Epithelial cell of esophagus (primary cell): ENCODE measurements around the gene PCDHB6.
"Not testable (repeated sequence)": the region's sequence is repeated elsewhere in the genome, so short reads cannot be mapped to it uniquely, and the experiment has no call there.

ENCODE experiments used
- DNase-seq: peaks from one replicate; pipeline ENCODE4 v3.0.0; 2010; ENCODE audit warnings: low read depth
- H3K4me3 ChIP-seq: 2 replicates; pipeline ENCODE4 v1.5.1; 2011; ENCODE audit warnings: mild to moderate bottlenecking, low read length, control low read depth
- TF ChIP-seq, protein P1 (sequence below): IDR thresholded peaks from 2 replicates; pipeline ENCODE4 v1.5.1; 2011; ENCODE audit warnings: low read depth, mild to moderate bottlenecking, low read length, control low read depth, inconsistent platforms; ENCODE audit not compliant: insufficient read depth; ENCODE audit errors: missing control alignments

Gene PCDHB6

DNA sequence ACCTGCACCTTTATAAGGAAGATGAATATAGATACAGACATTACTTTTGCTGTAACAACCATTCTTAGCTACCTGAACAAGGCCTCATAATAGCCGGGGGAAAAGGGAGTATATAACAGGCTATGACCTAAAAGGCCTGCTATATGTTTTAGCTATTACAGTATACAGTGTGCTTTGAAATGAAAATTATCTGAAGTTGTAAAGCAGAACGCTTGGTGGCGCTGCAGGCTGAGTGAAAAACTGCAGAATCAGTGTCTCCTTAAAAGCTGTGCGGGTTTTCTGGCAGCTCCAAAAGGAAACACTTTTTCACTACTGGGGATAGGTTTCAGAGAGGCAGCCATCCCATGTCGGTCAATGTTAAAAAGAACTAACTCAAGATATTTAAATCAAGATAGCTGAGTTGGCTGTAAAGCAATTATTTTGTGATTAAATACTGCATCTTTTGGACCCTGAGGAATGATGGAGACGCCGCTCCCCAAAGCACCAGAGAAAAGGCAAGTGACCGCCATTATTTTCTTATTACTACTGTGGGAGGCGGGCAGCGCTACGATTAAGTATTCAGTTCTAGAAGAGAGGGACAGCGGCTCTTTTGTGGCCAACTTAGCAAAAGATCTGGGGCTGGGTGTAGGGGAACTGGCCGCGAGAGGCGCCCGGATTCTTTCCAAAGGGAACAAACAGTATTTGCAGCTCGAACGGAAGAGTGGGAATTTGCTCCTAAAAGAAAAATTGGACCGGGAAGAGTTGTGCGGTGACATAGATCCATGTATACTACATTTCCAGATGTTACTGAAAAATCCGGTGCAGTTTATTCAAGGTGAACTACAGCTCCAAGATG lies 5.9 kb downstream of the PCDHB6 start:
- no peak for DNase-seq
- TF ChIP-seq, protein P1, sequence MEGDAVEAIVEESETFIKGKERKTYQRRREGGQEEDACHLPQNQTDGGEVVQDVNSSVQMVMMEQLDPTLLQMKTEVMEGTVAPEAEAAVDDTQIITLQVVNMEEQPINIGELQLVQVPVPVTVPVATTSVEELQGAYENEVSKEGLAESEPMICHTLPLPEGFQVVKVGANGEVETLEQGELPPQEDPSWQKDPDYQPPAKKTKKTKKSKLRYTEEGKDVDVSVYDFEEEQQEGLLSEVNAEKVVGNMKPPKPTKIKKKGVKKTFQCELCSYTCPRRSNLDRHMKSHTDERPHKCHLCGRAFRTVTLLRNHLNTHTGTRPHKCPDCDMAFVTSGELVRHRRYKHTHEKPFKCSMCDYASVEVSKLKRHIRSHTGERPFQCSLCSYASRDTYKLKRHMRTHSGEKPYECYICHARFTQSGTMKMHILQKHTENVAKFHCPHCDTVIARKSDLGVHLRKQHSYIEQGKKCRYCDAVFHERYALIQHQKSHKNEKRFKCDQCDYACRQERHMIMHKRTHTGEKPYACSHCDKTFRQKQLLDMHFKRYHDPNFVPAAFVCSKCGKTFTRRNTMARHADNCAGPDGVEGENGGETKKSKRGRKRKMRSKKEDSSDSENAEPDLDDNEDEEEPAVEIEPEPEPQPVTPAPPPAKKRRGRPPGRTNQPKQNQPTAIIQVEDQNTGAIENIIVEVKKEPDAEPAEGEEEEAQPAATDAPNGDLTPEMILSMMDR: no peak

DNA sequence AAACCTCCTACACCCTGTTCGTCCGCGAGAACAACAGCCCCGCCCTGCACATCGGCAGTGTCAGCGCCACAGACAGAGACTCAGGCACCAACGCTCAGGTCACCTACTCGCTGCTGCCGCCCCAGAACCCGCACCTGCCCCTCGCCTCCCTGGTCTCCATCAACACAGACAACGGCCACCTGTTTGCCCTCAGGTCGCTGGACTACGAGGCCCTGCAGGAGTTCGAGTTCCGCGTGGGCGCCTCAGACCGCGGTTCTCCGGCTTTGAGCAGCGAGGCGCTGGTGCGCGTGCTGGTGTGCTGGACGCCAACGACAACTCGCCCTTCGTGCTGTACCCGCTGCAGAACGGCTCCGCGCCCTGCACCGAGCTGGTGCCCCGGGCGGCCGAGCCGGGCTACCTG lies 7.5 kb downstream of the PCDHB6 start:
- H3K4me3 ChIP-seq, DNase-seq: not testable (repeated sequence)

More for the DNA sequence above, 5.9 kb downstream of the PCDHB6 start:
- no peak overlapping the region for H3K4me3 ChIP-seq

GRCh38 chr5:141157901-141158300 lies 8.0 kb downstream of the PCDHB6 start:
- not testable (repeated sequence) for DNase-seq

GRCh38 chr5:141172381-141173204 lies 22.7 kb downstream of the PCDHB6 start, which contains the start of gene PCDHB7:
Gene PCDHB7, plus strand, starts transcription at chr5:141172644. Its CDS starts 192 bp downstream, at chr5:141172836.
- H3K4me3 ChIP-seq: no peak within 1 kb of the TSS
- DNase-seq: peak; percentile 11
- TF ChIP-seq, protein P1: peak; percentile 33

More at GRCh38 chr5:141157901-141158300, 8.0 kb downstream of the PCDHB6 start:
- not testable (repeated sequence) for H3K4me3 ChIP-seq

GRCh38 chr5:141174291-141175104 lies 24.6 kb downstream of the PCDHB6 start:
- DNase-seq, H3K4me3 ChIP-seq: not testable (repeated sequence)

- no peak for DNase-seq
- TF ChIP-seq, protein P1: no peak
Measured at GRCh38 chr5:141175933-141176332, 26.1 kb downstream of the PCDHB6 start.

DNA sequence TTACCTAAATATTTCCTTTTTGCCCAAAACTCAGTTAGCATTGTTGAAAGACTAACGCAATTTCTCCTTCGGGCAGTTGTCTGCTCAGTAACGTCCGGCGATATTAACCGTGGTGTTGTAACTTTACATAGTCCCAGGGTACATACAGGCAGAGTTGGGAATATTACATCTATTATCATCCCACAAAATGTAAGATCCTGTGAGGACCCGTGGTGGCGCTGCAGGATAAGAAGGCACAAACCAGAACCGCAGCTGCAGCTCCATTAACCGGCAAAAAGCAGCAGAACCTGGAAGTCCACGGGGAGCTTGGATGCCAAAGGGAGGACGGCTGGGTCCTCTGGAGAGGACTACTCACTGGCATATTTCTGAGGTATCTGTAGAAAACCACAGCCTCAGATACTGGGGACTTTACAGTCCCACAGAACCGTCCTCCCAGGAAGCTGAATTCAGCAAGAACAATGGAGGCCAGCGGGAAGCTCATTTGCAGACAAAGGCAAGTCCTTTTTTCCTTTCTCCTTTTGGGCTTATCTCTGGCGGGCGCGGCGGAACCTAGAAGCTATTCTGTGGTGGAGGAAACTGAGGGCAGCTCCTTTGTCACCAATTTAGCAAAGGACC lies 27.8 kb downstream of the PCDHB6 start, which contains the start of gene PCDHB8:
Gene PCDHB8 (plus strand): TSS at position 214 of the 615 bp plus-strand sequence. CDS start 245 bp downstream, at position 459.
- DNase-seq, H3K4me3 ChIP-seq: not testable (repeated sequence)

More at GRCh38 chr5:141175933-141176332, 26.1 kb downstream of the PCDHB6 start:
- no peak overlapping the region for H3K4me3 ChIP-seq

GRCh38 chr5:141179371-141179770 lies 29.5 kb downstream of the PCDHB6 start:
- H3K4me3 ChIP-seq, DNase-seq: not testable (repeated sequence)

GRCh38 chr5:141179876-141180275 lies 30.0 kb downstream of the PCDHB6 start:
- H3K4me3 ChIP-seq: not testable (repeated sequence)

More at GRCh38 chr5:141179876-141180275, 30.0 kb downstream of the PCDHB6 start:
- not testable (repeated sequence) for DNase-seq
